ENCODE measurements around the gene MCTP1. TPM values are rescaled to one million over a fixed set of nuclear protein-coding genes. Genes with fewer than 3 reads are reported as not detected.

Gene MCTP1
- total and polyA plus RNA-seq, 2 of the 13 experiments (the other 11 are each of a cell fraction or from before 2014, with no cell fraction given) = 0.15 to 0.48 TPM

DNA sequence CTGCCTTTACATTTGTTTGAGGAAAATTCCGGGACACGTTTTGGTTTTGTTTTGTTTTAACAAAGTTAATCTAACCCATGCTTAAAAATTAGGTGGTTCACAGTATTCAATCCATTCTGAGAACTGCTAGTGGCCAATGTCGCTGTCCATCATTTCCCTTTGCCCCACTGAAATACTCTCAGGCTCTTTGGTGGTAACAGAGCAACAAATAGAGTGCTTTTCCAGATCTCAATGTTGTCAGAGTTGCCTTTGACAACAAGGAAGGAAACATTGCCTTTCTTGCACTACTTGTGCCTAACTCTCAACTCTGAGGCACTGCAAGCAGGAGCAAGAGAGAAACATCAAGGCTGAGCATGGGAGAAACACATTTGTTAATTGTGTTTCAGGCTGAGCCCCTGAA, 154.0 kb downstream of the MCTP1 start:
- Histone ChIP-seq H3K27me3 (ENCODE audit: control insufficient read depth in 1 of 2, insufficient read depth in 2 of 2, low read length in 2 of 2) (no peaks in the 10 kb centered on the region), H3K9me3 (ENCODE audit: low read length) (no peaks in the 10 kb centered on the region), H2AFZ (ENCODE audit: low read length) (no peak overlapping the region), H3K27ac (ENCODE audit: extremely low read length, insufficient read depth, low read length) (no peak overlapping the region), H4K20me1 (ENCODE audit: insufficient read depth, low read length) (no peaks in the 10 kb centered on the region), H3K4me2 (ENCODE audit: low read depth, low read length) (no peak overlapping the region), H3K4me1 (ENCODE audit: insufficient read depth, low read length) (no peaks in the 10 kb centered on the region), H3K36me3 (replicated peaks in 1 of 2; ENCODE audit: control insufficient read depth in 1 of 2, insufficient read depth in 2 of 2, low read length in 2 of 2) (no peaks in the 10 kb centered on the region), H3K9ac (ENCODE audit: insufficient read depth, low read depth, low read length) (no peak overlapping the region), H3K79me2 (ENCODE audit: insufficient read depth, low read length) (no peaks in the 10 kb centered on the region), H3K4me3 (replicated peaks in 1 of 3; ENCODE audit: insufficient read depth in 1 of 3, low read depth in 2 of 3, low read length in 3 of 3) (no peak overlapping the region)
- ChIA-PET CTCF (ENCODE audit: low intra/inter-chr PET ratio, low total read pairs) (no interaction called here), POLR2A (no interaction called here)
- ATAC-seq (no peak), FAIRE-seq (no peak), DNase-seq (ENCODE audit: low spot score) (no peak)
- intact Hi-C loops (cut with micrococcal nuclease; ENCODE audit: unreplicated experiment) (no loop called here), in situ Hi-C loops (cut with HindIII; ENCODE audit: extremely low pct_ligation_motif_present, low pct_unique_long_range_greater_than_20kb) (no loop called here)
- 5% methylated on average over 3 of the region's 3 CpGs for WGBS (ENCODE audit: low lambda C conversion rate)
- TF ChIP-seq ZNF737 (CRISPR knock-in tag; IDR thresholded peaks at IDR 0.05; ENCODE audit: borderline replicate concordance) (no peak), ZNF354B (CRISPR knock-in tag; IDR thresholded peaks at IDR 0.05) (no peak), ZNF253 (CRISPR knock-in tag; IDR thresholded peaks at IDR 0.05; ENCODE audit: borderline replicate concordance) (no peak), ZNF83 (CRISPR knock-in tag; IDR thresholded peaks at IDR 0.05; ENCODE audit: borderline replicate concordance) (no peak), ZMYM2 (CRISPR knock-in tag; IDR thresholded peaks at IDR 0.05) (no peak), SSRP1 (CRISPR knock-in tag; IDR thresholded peaks at IDR 0.05) (no peak), THYN1 (CRISPR knock-in tag; IDR thresholded peaks at IDR 0.05; ENCODE audit: borderline replicate concordance, low read depth) (no peak), MATR3 (CRISPR knock-in tag; IDR thresholded peaks at IDR 0.05) (no peak), ZNF672 (CRISPR knock-in tag; IDR thresholded peaks at IDR 0.05) (no peak), ZSCAN25 (CRISPR knock-in tag; IDR thresholded peaks at IDR 0.05) (no peak), ZNF569 (CRISPR knock-in tag; IDR thresholded peaks at IDR 0.05; ENCODE audit: borderline replicate concordance) (no peak), KLF11 (CRISPR knock-in tag; IDR thresholded peaks at IDR 0.05) (no peak), POLR2AphosphoS2 (IDR thresholded peaks at IDR 0.05; ENCODE audit: low read depth, low read length) (no peak), ZNF205 (CRISPR knock-in tag; IDR thresholded peaks at IDR 0.05) (no peak), RBAK (CRISPR knock-in tag; IDR thresholded peaks at IDR 0.05) (no peak)
- no TSS peak for BruUV-seq (replicated peaks)
